M059J (cell line): ENCODE measurements around the gene DNAH9. TPM values are rescaled to one million over a fixed set of nuclear protein-coding genes. Genes with fewer than 3 reads are reported as not detected.
A peak's percentile ranks its signal among the peaks of the same experiment; 100 is the strongest.

Experiments used
- DNase-seq: peaks from one replicate; pipeline ENCODE4 v3.0.0-alpha.2; 2012; ENCODE audit warnings: low read depth
- total RNA-seq: library from RNA; depleted of rRNA; stranded (reverse); fragments of >200 nt; shearing (Covaris generic); gene quantifications from 2 replicates; pipeline ENCODE4 v1.2.3, GENCODE V29; 2014

Gene DNAH9
- total RNA-seq, 1 experiment from 2014 or later: not detected

DNA sequence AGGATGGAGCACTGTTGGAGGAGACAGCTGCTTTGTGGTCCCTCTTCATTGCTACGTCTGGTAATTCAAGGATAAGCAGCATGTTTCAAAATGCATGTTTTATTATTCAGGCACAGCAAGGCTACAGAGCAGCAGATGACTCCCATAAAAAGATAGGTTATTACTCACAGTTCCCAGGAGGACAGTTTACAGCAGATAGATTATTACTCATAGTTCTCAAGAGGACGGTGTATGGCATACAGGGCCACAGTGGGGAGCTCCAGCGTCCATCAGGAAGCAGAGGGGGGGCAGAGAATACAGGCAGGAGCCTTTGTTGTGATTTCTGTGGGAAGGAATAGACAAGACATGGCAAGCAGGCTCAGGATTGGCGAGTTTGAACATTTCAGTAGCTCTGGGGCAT is 72.9 kb downstream of the DNAH9 start:
- no peak for DNase-seq

DNA sequence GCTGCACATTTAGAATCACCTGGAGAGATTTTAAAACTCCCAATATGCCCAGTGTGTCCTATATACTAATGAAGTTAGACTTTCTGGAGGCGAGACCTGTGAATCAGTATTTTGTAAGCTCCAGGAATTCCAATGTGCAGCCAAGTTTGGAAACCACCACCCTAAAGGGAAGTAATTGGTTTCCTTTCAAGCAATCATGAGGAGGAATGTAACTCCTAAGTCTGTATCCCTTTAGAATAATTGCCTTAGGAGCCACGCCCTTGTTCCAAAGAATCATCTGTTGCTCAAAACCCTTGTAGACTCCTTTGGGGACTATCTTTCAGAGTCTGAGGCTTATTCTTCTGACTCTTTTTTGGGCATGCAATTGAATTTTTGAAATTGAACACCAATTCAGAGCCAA is 84.4 kb downstream of the DNAH9 start:
- DNase-seq: no peak

DNA sequence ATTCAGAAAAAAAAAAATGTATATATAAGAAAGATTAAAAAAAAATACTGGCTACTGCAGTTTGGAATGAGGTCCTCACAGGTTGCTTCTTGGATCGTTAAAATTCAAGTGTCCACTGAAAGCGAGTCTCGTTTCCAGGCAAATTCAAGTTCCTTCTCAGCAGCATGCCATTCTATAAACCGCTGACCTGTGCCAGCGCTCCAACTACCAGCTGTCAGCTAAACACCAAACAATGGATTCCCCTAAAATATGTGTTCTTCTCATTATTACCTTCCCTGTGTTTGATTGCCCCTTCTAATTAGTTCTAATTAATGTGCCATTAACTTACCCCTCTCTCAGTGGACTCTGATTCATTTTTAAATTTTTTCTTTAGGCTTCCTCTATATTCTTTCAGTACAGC is 92.4 kb downstream of the DNAH9 start:
- no peak for DNase-seq

DNA sequence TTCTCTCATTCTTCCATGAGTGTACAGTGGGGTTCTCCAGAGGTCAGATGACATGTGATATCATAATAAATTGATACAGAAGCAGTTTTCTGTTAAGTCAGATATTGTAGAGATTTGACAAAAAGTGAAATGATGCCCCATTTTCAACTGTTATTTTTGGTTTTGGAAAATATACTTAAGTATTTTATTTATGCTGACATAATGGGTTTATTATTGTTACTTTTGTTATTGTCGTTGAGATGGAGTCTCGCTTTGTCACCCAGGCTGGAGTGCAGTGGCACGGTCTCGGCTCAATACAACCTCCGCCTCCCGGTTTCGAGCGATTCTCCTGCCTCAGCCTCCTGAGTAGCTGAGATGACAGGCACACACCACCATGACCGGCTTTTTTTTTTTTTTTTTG is 94.4 kb downstream of the DNAH9 start:
- no peak for DNase-seq

- no peak for DNase-seq
Observed at GRCh38 chr17:11693284-11693683, 95.0 kb downstream of the DNAH9 start.

DNA sequence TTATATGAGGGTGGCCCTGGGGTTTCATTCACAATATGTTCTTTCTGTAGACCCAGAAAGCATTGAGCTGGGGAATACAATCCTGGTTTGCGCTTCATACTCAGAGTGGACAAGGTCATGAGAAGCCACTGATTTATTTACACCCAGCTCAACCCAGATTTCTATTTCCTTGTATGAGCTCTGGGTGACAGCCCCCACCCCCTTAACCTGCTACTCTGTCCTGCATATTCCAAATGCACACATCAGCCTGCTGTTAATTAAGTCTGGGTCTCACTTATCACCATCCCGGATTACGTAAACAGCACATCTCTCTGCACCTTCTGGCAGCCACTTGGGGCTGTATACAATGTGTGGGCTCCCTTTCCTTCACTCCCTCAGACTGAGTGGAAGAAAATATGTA is 102.4 kb downstream of the DNAH9 start:
- no peak for DNase-seq

GRCh38 chr17:11701911-11702310 is 103.6 kb downstream of the DNAH9 start:
- no peak for DNase-seq

- no peak for DNase-seq
Observed at GRCh38 chr17:11704041-11704440, 105.8 kb downstream of the DNAH9 start.

DNA sequence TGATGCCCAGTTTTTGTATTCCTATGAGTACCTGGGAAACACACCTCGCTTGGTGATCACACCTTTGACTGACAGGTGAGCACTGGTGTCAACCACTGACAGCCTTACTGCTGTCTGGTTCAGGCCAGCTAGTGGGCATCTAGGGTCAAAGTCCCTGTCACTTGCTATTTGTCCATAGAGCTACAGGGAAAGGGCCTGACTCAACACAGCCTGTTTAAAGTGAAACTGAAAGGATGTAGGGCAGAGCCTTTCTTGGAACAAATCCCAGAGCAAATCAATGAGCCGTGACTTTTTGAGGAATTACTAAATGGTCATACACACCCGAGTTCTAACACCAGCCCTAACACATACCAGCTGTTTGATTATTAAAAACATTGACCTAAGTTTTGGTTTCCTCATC is 106.8 kb downstream of the DNAH9 start:
- DNase-seq: peak; percentile 37

GRCh38 chr17:11707586-11707985 is 109.3 kb downstream of the DNAH9 start:
- DNase-seq: no peak

GRCh38 chr17:11712456-11712855 is 114.2 kb downstream of the DNAH9 start:
- no peak for DNase-seq

DNA sequence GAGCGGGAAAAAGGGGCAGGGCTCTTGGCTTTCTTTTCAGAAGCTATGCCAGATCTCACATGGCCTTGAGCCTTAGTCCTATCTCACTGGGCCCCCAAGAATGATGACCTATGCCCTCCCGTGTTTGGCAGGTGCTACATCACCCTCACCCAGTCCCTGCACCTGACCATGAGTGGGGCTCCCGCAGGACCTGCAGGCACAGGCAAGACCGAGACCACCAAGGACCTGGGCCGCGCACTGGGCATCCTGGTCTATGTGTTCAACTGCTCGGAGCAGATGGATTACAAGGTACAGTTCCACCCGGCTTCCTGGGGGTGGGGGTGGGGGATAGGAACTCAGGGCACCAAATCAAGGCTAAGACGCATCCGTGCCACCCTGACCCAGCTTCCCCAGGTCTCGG is 120.9 kb downstream of the DNAH9 start:
- no peak for DNase-seq

DNA sequence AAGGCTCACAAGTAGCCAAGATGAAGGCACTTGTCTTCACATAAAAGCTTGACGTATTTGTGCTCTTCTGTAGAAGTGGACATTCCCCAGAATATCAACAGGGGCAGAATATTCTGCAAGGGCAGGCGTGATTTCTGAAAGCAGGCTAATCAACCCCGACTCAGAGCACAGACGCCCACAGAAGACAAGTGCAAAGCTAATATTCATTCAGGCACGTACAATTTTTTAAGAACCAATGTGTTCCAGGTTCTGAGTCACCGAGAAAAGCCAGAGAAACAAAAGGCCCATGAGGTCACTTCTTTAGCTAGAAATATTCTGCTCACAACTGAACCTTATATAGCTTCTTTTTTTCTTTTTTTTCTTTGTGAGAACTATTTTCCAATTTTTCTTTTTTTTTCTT is 121.6 kb downstream of the DNAH9 start:
- no peak for DNase-seq

DNA sequence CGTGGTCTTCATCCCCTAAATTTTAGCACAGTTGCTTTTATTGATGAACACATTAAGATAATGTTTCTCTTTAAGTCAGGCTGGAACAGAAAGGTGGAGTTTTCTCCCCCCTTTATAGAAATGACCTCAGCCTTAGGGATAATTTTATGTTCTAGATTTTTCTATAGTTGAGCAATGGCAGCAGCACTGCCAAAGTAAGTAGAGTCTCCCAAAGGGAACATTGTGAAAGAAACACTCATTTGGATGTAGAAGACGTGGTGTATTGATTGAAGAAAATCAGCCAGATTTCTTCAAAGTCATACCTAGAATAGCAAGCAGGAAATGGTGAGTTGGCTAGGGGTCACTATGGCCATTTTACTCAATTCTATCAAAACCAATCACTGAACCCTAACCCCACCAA is 122.5 kb downstream of the DNAH9 start:
- DNase-seq: no peak

DNA sequence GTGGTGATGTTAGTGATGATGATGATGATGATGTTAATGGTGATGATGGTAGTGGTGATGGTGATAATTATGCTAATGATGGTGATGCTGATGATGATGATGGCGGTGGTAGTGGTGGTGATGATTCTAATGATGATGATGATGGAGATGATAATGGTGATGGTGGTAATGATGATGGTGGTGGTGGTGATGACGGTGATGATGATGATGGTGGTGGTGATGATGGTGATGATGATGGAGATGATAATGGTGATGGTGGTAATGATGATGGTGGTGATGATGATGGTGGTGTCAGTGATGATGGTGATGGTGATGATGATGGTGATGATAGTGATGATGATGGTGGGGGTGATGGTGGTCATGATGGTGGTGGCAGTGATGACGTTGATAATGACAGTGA is 132.5 kb downstream of the DNAH9 start:
- no peak for DNase-seq

- DNase-seq: no peak
Observed at GRCh38 chr17:11736613-11737312, 138.5 kb downstream of the DNAH9 start.

DNA sequence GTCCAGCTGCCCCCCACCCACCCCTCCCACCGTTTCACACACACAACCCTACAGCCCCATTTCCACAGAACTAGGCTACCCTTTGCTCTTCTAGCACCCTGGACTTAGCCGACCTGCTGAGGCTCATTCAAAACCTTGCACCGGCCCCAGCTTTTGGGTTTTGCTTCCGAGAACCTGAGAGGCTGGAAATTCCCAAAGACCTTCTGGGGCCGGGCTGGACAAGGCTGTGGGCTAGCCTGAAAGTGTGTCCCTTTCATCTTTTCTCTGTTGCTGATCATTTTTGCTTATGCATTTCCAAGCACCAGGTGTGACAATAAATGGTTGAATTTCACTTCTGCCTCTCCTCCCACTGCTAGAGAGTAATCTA is 139.0 kb downstream of the DNAH9 start:
- DNase-seq: no peak

- DNase-seq: no peak
Observed at GRCh38 chr17:11738151-11738550, 139.9 kb downstream of the DNAH9 start.

DNA sequence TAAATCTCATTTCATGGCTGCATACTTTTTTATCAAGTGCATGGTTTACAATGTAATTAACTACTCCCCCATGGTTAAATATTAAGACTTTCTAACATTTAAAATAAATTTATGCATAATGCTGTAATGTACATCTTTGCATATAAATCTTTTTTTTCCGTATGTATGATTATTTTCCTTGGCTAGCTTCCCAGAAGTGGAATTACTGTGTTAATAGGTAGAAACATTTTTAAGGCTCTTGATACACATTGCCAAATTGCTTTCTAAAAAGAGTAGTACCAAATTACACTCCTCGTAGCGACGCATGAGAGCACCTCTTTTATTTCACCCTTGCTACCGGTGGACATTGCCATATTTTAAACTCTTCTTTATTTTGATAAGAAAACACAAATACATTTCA is 141.1 kb downstream of the DNAH9 start:
- DNase-seq: no peak

DNA sequence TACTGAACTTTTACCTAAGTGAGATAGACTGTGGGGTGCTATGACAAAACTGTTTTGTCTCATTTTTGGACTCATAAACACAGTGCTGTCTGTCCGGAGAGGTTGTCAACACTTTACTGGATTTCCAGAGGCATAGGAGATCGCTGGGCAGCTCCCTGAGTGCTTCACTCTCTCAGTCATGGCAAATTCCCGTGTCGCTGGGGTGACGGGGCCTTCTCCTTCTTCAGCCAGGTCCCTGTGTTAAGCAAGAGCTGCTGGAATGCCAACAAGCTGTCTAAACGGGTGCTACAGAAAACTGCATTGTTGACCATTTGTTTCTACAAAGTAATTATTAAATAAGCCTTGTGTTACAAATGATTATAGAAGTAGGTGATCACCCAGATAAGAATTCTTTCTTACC is 141.6 kb downstream of the DNAH9 start:
- no peak for DNase-seq

- DNase-seq: no peak
Observed at GRCh38 chr17:11742886-11743285, 144.6 kb downstream of the DNAH9 start.

DNA sequence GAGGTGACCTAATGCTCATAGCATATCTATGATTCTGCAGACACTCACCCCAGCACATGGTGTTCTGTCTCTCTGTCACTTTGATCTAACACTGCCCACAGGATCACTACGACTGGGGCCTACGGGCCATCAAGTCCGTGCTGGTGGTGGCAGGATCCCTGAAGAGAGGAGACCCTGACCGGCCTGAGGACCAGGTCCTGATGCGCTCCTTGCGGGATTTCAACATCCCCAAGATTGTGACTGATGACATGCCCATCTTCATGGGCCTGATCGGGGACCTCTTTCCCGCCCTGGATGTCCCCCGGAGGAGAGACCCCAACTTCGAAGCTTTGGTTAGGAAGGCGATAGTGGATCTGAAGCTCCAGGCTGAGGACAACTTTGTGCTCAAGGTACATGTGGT is 146.4 kb downstream of the DNAH9 start:
- no peak for DNase-seq

DNA sequence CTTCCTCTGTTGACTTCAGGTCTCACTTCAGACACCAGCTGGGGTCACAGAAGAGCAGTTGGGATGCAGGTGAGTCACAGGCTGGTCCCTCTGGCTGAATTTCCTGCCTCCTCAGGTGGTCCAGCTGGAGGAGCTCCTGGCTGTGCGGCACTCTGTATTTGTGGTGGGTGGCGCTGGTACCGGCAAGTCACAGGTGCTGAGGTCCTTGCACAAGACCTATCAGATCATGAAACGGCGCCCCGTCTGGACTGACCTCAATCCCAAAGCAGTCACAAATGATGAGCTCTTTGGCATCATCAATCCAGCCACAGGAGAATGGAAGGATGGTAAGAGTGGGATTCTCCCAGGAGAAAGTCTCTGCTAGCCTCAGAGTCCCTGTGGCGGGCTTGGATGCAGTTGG is 149.2 kb downstream of the DNAH9 start:
- no peak for DNase-seq

GRCh38 chr17:11757815-11758214 is 159.5 kb downstream of the DNAH9 start:
- DNase-seq: no peak

- no peak for DNase-seq
Observed at GRCh38 chr17:11768106-11768505, 169.8 kb downstream of the DNAH9 start.
